WTC11 (cell line): ENCODE data around the gene ADK. TPM values are rescaled to one million over a fixed set of nuclear protein-coding genes. Genes with fewer than 3 reads are reported as not detected.

ENCODE experiments used
- ATAC-seq: fragments of 200-7000 bp; cut with Tn5 transposase; 2 replicates; pipeline ENCODE4 v1.10.0; 2021; ENCODE audit warnings: mild to moderate bottlenecking, moderate library complexity
- CTCF ChIA-PET: fragments of 300-600 bp; sonication (Branson Sonifier 250); formaldehyde crosslinking; loops from one replicate; lab custom pipeline; 2021; ENCODE audit warnings: antibody characterized with exemption; lab: Charles Lee
- POLR2A ChIA-PET: fragments of 350-600 bp; sonication (Branson Sonifier 250); formaldehyde crosslinking; loops from one replicate; lab custom pipeline; 2021; ENCODE audit warnings: antibody characterized with exemption; lab: Charles Lee
- DNase-seq: peaks from one replicate; pipeline ENCODE4 v3.0.0; 2021; ENCODE audit warnings: low spot score
- H3K27ac Mint-ChIP-seq: 2 replicates; pipeline ENCODE4 v1.8.0; 2021; ENCODE audit warnings: mixed read lengths
- H3K27me3 Mint-ChIP-seq: 2 replicates; pipeline ENCODE4 v1.8.0; 2021; ENCODE audit warnings: low read depth, mild to moderate bottlenecking, moderate library complexity, mixed read lengths
- H3K36me3 Mint-ChIP-seq: 2 replicates; pipeline ENCODE4 v1.8.0; 2021; ENCODE audit warnings: mixed read lengths
- H3K4me1 Mint-ChIP-seq: 2 replicates; pipeline ENCODE4 v1.8.0; 2022; ENCODE audit warnings: mixed read lengths
- H3K4me3 Mint-ChIP-seq: 2 replicates; pipeline ENCODE4 v1.8.0; 2021; ENCODE audit warnings: mild to moderate bottlenecking, moderate library complexity, mixed read lengths
- H3K9me3 Mint-ChIP-seq: 2 replicates; pipeline ENCODE4 v1.8.0; 2021; ENCODE audit warnings: mixed read lengths
- ATF3 ChIP-seq: sonication (generic); formaldehyde crosslinking; conservative IDR thresholded peaks from 2 replicates; pipeline ENCODE4 v1.8.1; 2022; ENCODE audit warnings: mild to moderate bottlenecking, missing genetic modification reagents
- CDX4 ChIP-seq: fragments of 250-450 bp; sonication (Bioruptor Pico); IDR thresholded peaks from 2 replicates; pipeline ENCODE4 v1.9.0; 2021; ENCODE audit warnings: moderate library complexity, mild to moderate bottlenecking, inconsistent platforms, borderline replicate concordance
- CTCF ChIP-seq: fragments of 200-600 bp; IDR thresholded peaks from 2 replicates; pipeline ENCODE4 v1.8.0; 2022; ENCODE audit warnings: antibody characterized with exemption
- ERG ChIP-seq: fragments of 250-450 bp; sonication (Bioruptor Pico); IDR thresholded peaks from 2 replicates; pipeline ENCODE4 v1.8.0; 2021; ENCODE audit warnings: mild to moderate bottlenecking
- ETV6 ChIP-seq: sonication (generic); formaldehyde crosslinking; IDR thresholded peaks from 2 replicates; pipeline ENCODE4 v1.8.1; 2022; ENCODE audit warnings: mild to moderate bottlenecking, missing genetic modification reagents
- FOXP4 ChIP-seq: sonication (generic); formaldehyde crosslinking; IDR thresholded peaks from 2 replicates; pipeline ENCODE4 v1.8.0; 2022; ENCODE audit warnings: mild to moderate bottlenecking, missing genetic modification reagents
- MXD4 ChIP-seq: fragments of 250-450 bp; sonication (Bioruptor Pico); IDR thresholded peaks from 2 replicates; pipeline ENCODE4 v1.8.0; 2021; ENCODE audit warnings: mild to moderate bottlenecking, moderate library complexity, borderline replicate concordance
- MYBL2 ChIP-seq: sonication (generic); formaldehyde crosslinking; IDR thresholded peaks from 2 replicates; pipeline ENCODE4 v1.8.1; 2023; ENCODE audit warnings: mild to moderate bottlenecking, moderate library complexity, missing genetic modification reagents
- NFATC4 ChIP-seq: fragments of 250-450 bp; sonication (Bioruptor Pico); IDR thresholded peaks from 2 replicates; pipeline ENCODE4 v1.9.0; 2021; ENCODE audit warnings: mild to moderate bottlenecking
- NR2C2 ChIP-seq: sonication (generic); formaldehyde crosslinking; IDR thresholded peaks from 2 replicates; pipeline ENCODE4 v1.8.0; 2022; ENCODE audit warnings: mild to moderate bottlenecking, missing genetic modification reagents
- RORB ChIP-seq: fragments of 250-450 bp; sonication (Bioruptor Pico); IDR thresholded peaks from 2 replicates; pipeline ENCODE4 v1.9.0; 2021; ENCODE audit warnings: mild to moderate bottlenecking
- SP1 ChIP-seq: sonication (generic); formaldehyde crosslinking; conservative IDR thresholded peaks from 2 replicates; pipeline ENCODE4 v1.8.1; 2022; ENCODE audit warnings: missing genetic modification reagents
- TCF7 ChIP-seq: sonication (generic); formaldehyde crosslinking; IDR thresholded peaks from 2 replicates; pipeline ENCODE4 v1.8.0; 2022; ENCODE audit warnings: mild to moderate bottlenecking, low read depth, missing genetic modification reagents, moderate library complexity
- ZMAT4 ChIP-seq: fragments of 250-450 bp; sonication (Bioruptor Pico); IDR thresholded peaks from 2 replicates; pipeline ENCODE4 v1.9.0; 2021; ENCODE audit warnings: mild to moderate bottlenecking
- ZNF121 ChIP-seq: sonication (generic); formaldehyde crosslinking; IDR thresholded peaks from 2 replicates; pipeline ENCODE4 v1.8.0; 2023; ENCODE audit warnings: missing genetic modification reagents
- ZNF263 ChIP-seq: sonication (generic); formaldehyde crosslinking; IDR thresholded peaks from 2 replicates; pipeline ENCODE4 v1.8.1; 2022; ENCODE audit warnings: low read depth, mild to moderate bottlenecking, moderate library complexity, missing genetic modification reagents
- ZNF317 ChIP-seq: sonication (generic); formaldehyde crosslinking; IDR thresholded peaks from 2 replicates; pipeline ENCODE4 v1.8.1; 2023; ENCODE audit warnings: low read depth, mild to moderate bottlenecking, moderate library complexity, missing genetic modification reagents, borderline replicate concordance
- ZNF512 ChIP-seq: sonication (generic); formaldehyde crosslinking; IDR thresholded peaks from 2 replicates; pipeline ENCODE4 v1.8.1; 2022; ENCODE audit warnings: missing genetic modification reagents, borderline replicate concordance
- total RNA-seq: library from RNA; stranded (reverse); gene quantifications from 3 replicates; pipeline ENCODE4 v1.2.3, GENCODE V29; 2021

Gene ADK
- total RNA-seq, 1 experiment from 2014 or later = 32.7 TPM

- CTCF ChIA-PET = no interaction called here
- no peaks in the 10 kb centered on the region; the same call in 1 of the 2 replicates for H3K27me3 Mint-ChIP-seq
- no peak for TF ChIP-seq CDX4 (CRISPR knock-in tag)
- TF ChIP-seq ZMAT4 (CRISPR knock-in tag) = no peak
- no peak for TF ChIP-seq NR2C2 (CRISPR knock-in tag)
- no peak for TF ChIP-seq ZNF317
- no peak for TF ChIP-seq ZNF121 (CRISPR knock-in tag)
- no peak for TF ChIP-seq ZNF512 (CRISPR knock-in tag)
- TF ChIP-seq ZNF263 (CRISPR knock-in tag) = no peak
- no peak for TF ChIP-seq NFATC4
- no peak for TF ChIP-seq MYBL2 (CRISPR knock-in tag)
- no peak for TF ChIP-seq CTCF
- TF ChIP-seq MXD4 = no peak
- peaks cover 23% of the 10 kb centered on the region for H3K9me3 Mint-ChIP-seq
- DNase-seq (no peak), ATAC-seq (no peak)
- no peaks in the 10 kb centered on the region for H3K4me1 Mint-ChIP-seq
- POLR2A ChIA-PET = no interaction called here
- H3K27ac Mint-ChIP-seq = no peak overlapping the region
- peaks cover 17% of the 10 kb centered on the region for H3K36me3 Mint-ChIP-seq
- no peak overlapping the region for H3K4me3 Mint-ChIP-seq
These were observed 178.9 kb downstream of the ADK start for GRCh38 chr10:74329873-74330272.

GRCh38 chr10:74330646-74331045 is 179.6 kb downstream of the ADK start:
- no peak for ATAC-seq
- TF ChIP-seq SP1 = no peak
- TF ChIP-seq ATF3 = no peak
- no peak for TF ChIP-seq ETV6 (CRISPR knock-in tag)
- no peak for TF ChIP-seq FOXP4 (CRISPR knock-in tag)
- TF ChIP-seq ERG (CRISPR knock-in tag) = no peak
- TF ChIP-seq RORB = no peak
- TF ChIP-seq TCF7 (CRISPR knock-in tag) = no peak
- TF ChIP-seq, all 79 proteins: peak for 0
- Mint-ChIP-seq H3K4me1 (no peaks in the 10 kb centered on the region), H3K27ac (no peak overlapping the region), H3K36me3 (peaks cover 17% of the 10 kb centered on the region), H3K9me3 (peaks cover 23% of the 10 kb centered on the region), H3K27me3 (no peaks in the 10 kb centered on the region; the same call in 1 of the 2 replicates), H3K4me3 (no peak overlapping the region)
- CTCF ChIA-PET = no interaction called here
- POLR2A ChIA-PET = no interaction called here
- DNase-seq = no peak
